Measurements from ENCODE around the gene KANTR. TPM values are rescaled to one million over a fixed set of nuclear protein-coding genes. Genes with fewer than 3 reads are reported as not detected.

The KANTR gene
- total RNA-seq, 3 donors from 2014 or later: 16.8 to 30.7 (median 29.8) TPM

DNA sequence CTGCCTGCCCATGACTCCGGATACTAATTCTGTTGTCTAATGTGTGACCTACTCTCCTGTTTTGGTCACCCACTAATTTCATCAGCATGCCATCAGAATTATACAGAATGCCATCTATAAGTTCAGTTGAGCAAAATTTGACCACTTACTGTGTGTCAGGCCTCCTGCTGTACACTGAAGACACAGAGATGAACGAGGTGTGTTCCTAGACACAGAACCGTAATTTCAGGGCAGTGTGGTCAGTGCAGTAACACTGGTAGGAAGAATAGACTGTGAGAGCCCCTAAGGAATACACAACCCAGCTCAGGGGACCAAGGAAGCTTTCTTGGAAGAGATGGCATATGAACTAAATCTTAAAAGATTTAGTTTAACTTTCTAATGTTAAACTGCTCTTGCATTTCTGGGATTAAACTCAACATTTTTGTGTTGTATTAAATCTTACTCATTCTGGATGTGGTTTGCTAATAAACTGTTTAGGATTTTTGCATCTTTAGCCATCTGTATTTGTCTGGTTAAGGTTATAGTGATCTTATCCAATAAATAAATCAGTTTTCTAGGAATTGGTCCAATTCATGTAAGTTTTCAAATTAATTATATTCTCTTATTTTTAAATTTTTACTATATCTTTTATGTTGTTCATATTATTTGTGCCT, 34.3 kb downstream of the KANTR start:
- H3K27ac ChIP-seq: no peak overlapping the region
- DNase-seq (ENCODE audit: low spot score in 2 of 2): no peak
- TF ChIP-seq POLR2A (IDR thresholded peaks at IDR 0.05) (no peak), POLR2AphosphoS5 (IDR thresholded peaks at IDR 0.05) (no peak)
- TF ChIP-seq, protein P1, sequence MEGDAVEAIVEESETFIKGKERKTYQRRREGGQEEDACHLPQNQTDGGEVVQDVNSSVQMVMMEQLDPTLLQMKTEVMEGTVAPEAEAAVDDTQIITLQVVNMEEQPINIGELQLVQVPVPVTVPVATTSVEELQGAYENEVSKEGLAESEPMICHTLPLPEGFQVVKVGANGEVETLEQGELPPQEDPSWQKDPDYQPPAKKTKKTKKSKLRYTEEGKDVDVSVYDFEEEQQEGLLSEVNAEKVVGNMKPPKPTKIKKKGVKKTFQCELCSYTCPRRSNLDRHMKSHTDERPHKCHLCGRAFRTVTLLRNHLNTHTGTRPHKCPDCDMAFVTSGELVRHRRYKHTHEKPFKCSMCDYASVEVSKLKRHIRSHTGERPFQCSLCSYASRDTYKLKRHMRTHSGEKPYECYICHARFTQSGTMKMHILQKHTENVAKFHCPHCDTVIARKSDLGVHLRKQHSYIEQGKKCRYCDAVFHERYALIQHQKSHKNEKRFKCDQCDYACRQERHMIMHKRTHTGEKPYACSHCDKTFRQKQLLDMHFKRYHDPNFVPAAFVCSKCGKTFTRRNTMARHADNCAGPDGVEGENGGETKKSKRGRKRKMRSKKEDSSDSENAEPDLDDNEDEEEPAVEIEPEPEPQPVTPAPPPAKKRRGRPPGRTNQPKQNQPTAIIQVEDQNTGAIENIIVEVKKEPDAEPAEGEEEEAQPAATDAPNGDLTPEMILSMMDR (IDR thresholded peaks at IDR 0.05): no peak
- H3K36me3 ChIP-seq: no peaks in the 10 kb centered on the region
- peaks cover 0 to 11% of the 10 kb centered on the region in 2 donors for H3K9me3 ChIP-seq
- H3K27me3 ChIP-seq: peaks cover 0 to 25% of the 10 kb centered on the region in 2 donors
- intact Hi-C loops (cut with DNase I; ENCODE audit: low total_unique reads): no loop called here
- H3K4me1 ChIP-seq: no peaks in the 10 kb centered on the region
- no peak overlapping the region for H3K4me3 ChIP-seq

DNA sequence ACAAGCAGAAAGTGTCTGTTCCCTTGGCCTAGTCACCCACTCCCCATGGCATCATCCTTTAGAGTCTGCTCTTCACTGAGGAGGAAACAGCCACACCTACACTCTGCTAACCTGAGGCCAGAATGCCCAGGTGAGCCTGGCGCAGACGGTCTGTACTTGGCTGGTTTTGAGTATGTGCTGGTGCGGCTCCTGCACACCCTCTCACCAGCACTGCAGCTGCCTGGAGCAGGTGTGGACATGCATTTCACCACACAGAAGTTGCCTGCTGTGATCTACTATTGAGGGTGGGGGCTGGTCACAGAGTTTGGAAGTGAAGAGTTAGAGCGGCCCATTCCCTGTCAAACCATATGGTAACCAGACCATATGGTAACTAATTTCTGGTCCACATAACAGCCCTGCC, 39.5 kb downstream of the KANTR start:
- no peak for DNase-seq (ENCODE audit: low spot score in 2 of 2)
- peaks cover 0 to 12% of the 10 kb centered on the region in 2 donors for H3K27me3 ChIP-seq
- TF ChIP-seq POLR2AphosphoS5 (IDR thresholded peaks at IDR 0.05): no peak
- TF ChIP-seq, protein P1 (IDR thresholded peaks at IDR 0.05): no peak
- no peak for TF ChIP-seq POLR2A (IDR thresholded peaks at IDR 0.05)

DNA sequence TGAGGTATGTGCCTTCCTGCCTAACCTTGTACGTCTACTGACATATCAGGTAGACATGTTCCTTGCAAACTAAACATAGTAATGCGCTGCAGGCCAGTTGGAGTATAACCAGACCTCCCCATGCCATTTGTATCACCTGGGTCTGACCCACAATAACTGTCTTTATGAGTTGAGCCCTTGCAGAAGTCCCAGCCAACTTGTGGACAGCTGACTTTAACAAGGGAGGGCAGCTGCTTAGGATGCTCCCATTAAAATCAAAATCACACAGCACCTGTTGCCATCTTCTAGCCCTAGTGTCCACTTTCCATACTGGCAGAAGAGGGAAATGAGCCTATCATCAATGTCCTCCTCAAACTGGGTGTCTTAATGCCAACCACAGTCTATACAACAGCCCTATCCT, 41.6 kb downstream of the KANTR start:
- intact Hi-C loops (cut with DNase I; ENCODE audit: low total_unique reads): loop anchor here (1.0 kb wide), 1 partner anchor 16 kb away; no protein-coding TSS in a partner anchor
- Histone ChIP-seq H3K9me3 (no peaks in the 10 kb centered on the region), H3K36me3 (no peaks in the 10 kb centered on the region), H3K4me3 (no peak overlapping the region), H3K27me3 (peaks cover 0 to 5% of the 10 kb centered on the region in 2 donors), H3K27ac (no peak overlapping the region), H3K4me1 (no peaks in the 10 kb centered on the region)
- TF ChIP-seq, protein P1 (IDR thresholded peaks at IDR 0.05): no peak
- no peak for TF ChIP-seq POLR2A (IDR thresholded peaks at IDR 0.05)
- TF ChIP-seq POLR2AphosphoS5 (IDR thresholded peaks at IDR 0.05): no peak
- no peak for DNase-seq (ENCODE audit: low spot score in 2 of 2)

More for the DNA sequence above, 39.5 kb downstream of the KANTR start:
- intact Hi-C loops (cut with DNase I; ENCODE audit: low total_unique reads): no loop called here
- Histone ChIP-seq H3K4me1 (no peaks in the 10 kb centered on the region), H3K9me3 (no peaks in the 10 kb centered on the region), H3K4me3 (no peak overlapping the region), H3K27ac (no peak overlapping the region), H3K36me3 (no peaks in the 10 kb centered on the region)

DNA sequence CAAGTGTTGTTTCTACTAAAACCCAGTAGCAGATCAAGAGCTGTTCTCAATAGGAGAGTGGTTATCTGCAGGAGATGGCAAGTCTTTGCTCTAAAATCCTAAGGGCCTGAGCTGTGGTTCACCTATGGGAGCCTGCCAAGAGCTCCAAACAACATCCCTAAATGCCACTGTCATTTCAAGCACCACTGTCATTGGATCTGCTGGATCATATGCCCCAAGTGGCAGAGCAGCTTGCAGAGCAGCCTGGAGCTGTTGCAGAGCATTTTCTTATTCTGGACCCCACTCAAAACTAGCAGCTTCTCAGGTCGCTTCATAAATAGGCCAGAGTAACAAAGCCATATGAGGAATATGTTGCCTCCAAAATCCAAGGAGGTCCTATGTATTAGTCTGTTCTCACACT, 59.6 kb downstream of the KANTR start:
- no peaks in the 10 kb centered on the region for H3K36me3 ChIP-seq
- no peak for DNase-seq (ENCODE audit: low spot score in 2 of 2)
- no peak overlapping the region for H3K27ac ChIP-seq
- no peak overlapping the region for H3K4me3 ChIP-seq
- no peaks in the 10 kb centered on the region for H3K4me1 ChIP-seq
- TF ChIP-seq POLR2A (IDR thresholded peaks at IDR 0.05) (no peak), POLR2AphosphoS5 (IDR thresholded peaks at IDR 0.05) (no peak)
- TF ChIP-seq, protein P1 (IDR thresholded peaks at IDR 0.05): no peak
- H3K9me3 ChIP-seq: no peaks in the 10 kb centered on the region
- intact Hi-C loops (cut with DNase I; ENCODE audit: low total_unique reads): no loop called here
- H3K27me3 ChIP-seq: no peaks in the 10 kb centered on the region

DNA sequence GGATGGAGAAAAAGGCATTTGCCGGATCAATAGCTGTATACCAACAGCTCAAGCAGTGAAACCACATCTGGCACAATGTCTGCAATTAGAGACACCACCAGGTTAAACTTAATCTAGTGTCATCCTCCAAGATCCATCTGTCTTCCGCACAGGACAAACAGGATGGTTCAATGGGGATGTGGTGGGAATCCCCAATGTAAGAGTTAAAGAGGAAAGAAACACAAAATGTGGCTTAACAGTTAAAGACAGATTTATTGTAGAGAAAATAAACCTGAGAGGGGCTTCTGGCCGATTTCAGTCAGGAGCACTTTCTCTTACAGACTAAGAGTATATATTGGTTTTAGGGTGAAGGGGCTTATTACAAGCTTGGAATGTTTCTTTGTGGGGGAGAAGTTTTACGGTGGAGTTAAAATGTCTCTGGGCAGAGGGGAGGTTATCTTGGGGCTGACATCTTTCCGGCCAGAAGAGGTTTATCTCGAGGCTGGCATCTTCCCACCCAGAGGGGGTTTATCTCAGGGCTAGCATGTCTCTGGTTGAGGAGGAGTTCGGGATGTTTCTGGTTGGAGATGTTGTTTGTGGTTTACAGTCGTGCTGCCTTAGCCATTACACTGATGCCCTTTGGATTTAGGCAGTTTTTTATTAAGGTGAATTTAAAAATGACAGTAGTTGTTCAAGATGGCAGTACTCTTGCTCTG, 61.7 kb downstream of the KANTR start:
- TF ChIP-seq POLR2A (IDR thresholded peaks at IDR 0.05) (no peak), POLR2AphosphoS5 (IDR thresholded peaks at IDR 0.05) (no peak)
- TF ChIP-seq, protein P1 (IDR thresholded peaks at IDR 0.05): no peak
- intact Hi-C loops (cut with DNase I; ENCODE audit: low total_unique reads): no loop called here
- no peak overlapping the region for H3K27ac ChIP-seq
- no peak overlapping the region for H3K4me3 ChIP-seq
- no peaks in the 10 kb centered on the region for H3K9me3 ChIP-seq
- no peak for DNase-seq (ENCODE audit: low spot score in 2 of 2)
- no peaks in the 10 kb centered on the region for H3K4me1 ChIP-seq
- H3K36me3 ChIP-seq: no peaks in the 10 kb centered on the region
- H3K27me3 ChIP-seq: no peaks in the 10 kb centered on the region
